ENCODE measurements around the gene CREG1.

Gene CREG1

GRCh38 chr1:167567663-167568062 lies 14.1 kb upstream of the CREG1 start:
- CTCF ChIA-PET = interaction anchor here (7.3 kb wide), 1 partner anchor 12 kb away, joined by 80 read pairs; the partner anchor contains the start of gene CREG1
- POLR2A ChIA-PET = no interaction called here
- no peak for DNase-seq (ENCODE audit: extremely low spot score)
- TF ChIP-seq CTCF (IDR thresholded peaks at IDR 0.05; ENCODE audit: control extremely low read depth, extremely low read depth, low read depth, missing control alignments) = no peak

GRCh38 chr1:167566766-167567165 lies 13.2 kb upstream of the CREG1 start:
- ChIA-PET POLR2A (no interaction called here), CTCF (interaction anchor here (1.0 to 7.3 kb wide), 2 partner anchors 11 to 508 kb away, joined by 3 to 80 read pairs; partner anchors contain the start of gene CREG1)
- no peak for DNase-seq (ENCODE audit: extremely low spot score)
- no peak for TF ChIP-seq CTCF (IDR thresholded peaks at IDR 0.05; ENCODE audit: control extremely low read depth, extremely low read depth, low read depth, missing control alignments)

- CTCF ChIA-PET = interaction anchor here (1.0 to 7.3 kb wide), 5 partner anchors 10 to 507 kb away, joined by 3 to 80 read pairs (median 17); partner anchors contain the start of gene CREG1
These were observed 12.4 kb upstream of the CREG1 start for GRCh38 chr1:167565922-167566321.

GRCh38 chr1:167564612-167565270 lies 11.2 kb upstream of the CREG1 start:
- no peak for DNase-seq (ENCODE audit: extremely low spot score)
- POLR2A ChIA-PET = no interaction called here
- no peak for TF ChIP-seq CTCF (IDR thresholded peaks at IDR 0.05; ENCODE audit: control extremely low read depth, extremely low read depth, low read depth, missing control alignments)

More at GRCh38 chr1:167565922-167566321, 12.4 kb upstream of the CREG1 start:
- TF ChIP-seq CTCF (IDR thresholded peaks at IDR 0.05; ENCODE audit: control extremely low read depth, extremely low read depth, low read depth, missing control alignments) = no peak
- POLR2A ChIA-PET = no interaction called here
- DNase-seq (ENCODE audit: extremely low spot score) = no peak

GRCh38 chr1:167563579-167564246 lies 10.2 kb upstream of the CREG1 start:
- no peak for TF ChIP-seq CTCF (IDR thresholded peaks at IDR 0.05; ENCODE audit: control extremely low read depth, extremely low read depth, low read depth, missing control alignments)
- ChIA-PET POLR2A (no interaction called here), CTCF (interaction anchor here (1.2 to 7.3 kb wide), 10 partner anchors 8 to 343 kb away, joined by 3 to 80 read pairs (median 6); partner anchors contain the start of genes CREG1 and POU2F1)
- DNase-seq (ENCODE audit: extremely low spot score) = no peak

More at GRCh38 chr1:167564612-167565270, 11.2 kb upstream of the CREG1 start:
- CTCF ChIA-PET = interaction anchor here (1.2 to 7.3 kb wide), 10 partner anchors 9 to 123 kb away, joined by 3 to 80 read pairs (median 6); partner anchors contain the start of gene CREG1

GRCh38 chr1:167562702-167563101 lies 9.1 kb upstream of the CREG1 start:
- ChIA-PET POLR2A (no interaction called here), CTCF (interaction anchor here (2.2 to 7.3 kb wide), 3 partner anchors 7 to 125 kb away, joined by 10 to 80 read pairs (median 25); partner anchors contain the start of gene CREG1)
- no peak for TF ChIP-seq CTCF (IDR thresholded peaks at IDR 0.05; ENCODE audit: control extremely low read depth, extremely low read depth, low read depth, missing control alignments)
- DNase-seq (ENCODE audit: extremely low spot score) = no peak

Measured in GM10248 (cell line).